OCI-LY3 (cell line): Measurements from ENCODE around the gene GRID2.

Experiments used
- CTCF ChIP-seq: fragments of 200-600, 300-600 bp; sonication (generic); IDR thresholded peaks from 2 replicates; pipeline ENCODE4 v1.5.1; 2014; ENCODE audit warnings: antibody characterized with exemption, low read length, low read depth
- EZH2phosphoT487 ChIP-seq: fragments of 200-600 bp; shearing (Covaris generic); IDR thresholded peaks from 2 replicates; pipeline ENCODE4 v1.6.1; 2018; ENCODE audit warnings: antibody characterized with exemption, mixed run types, low read depth

- TF ChIP-seq CTCF = no peak
- no peak for TF ChIP-seq EZH2phosphoT487
Measured at GRCh38 chr4:93710847-93711430, 1407.2 kb downstream of the GRID2 start.
